Breast epithelium (tissue), 4 donors: ENCODE data around the gene PDXP. TPM values are rescaled to one million over a fixed set of nuclear protein-coding genes. Genes with fewer than 3 reads are reported as not detected.
A peak's percentile ranks its signal among the peaks of the same experiment; 100 is the strongest.

Experiments used
- DNase-seq, 2 donors: peaks; one replicate each; pipeline ENCODE4 v3.0.0-alpha.2; 2019; ENCODE audit warnings: low spot score in 2 of 2
- H3K27ac ChIP-seq, 2 donors: fragments of 200-600 bp; sonication (generic) in 1 of 2; one replicate each; pipeline ENCODE4 v1.5.1; 2016 to 2019; ENCODE audit warnings: mild to moderate bottlenecking in 1 of 2
- H3K27me3 ChIP-seq, 2 donors: fragments of 200-600 bp; sonication (generic) in 1 of 2; one replicate each; pipeline versions ENCODE4 v1.5.1 to v1.6.0; 2017 to 2019; ENCODE audit warnings: control low read depth in 1 of 2, mild to moderate bottlenecking in 1 of 2
- H3K36me3 ChIP-seq: fragments of 200-600 bp; one replicate; pipeline ENCODE4 v1.5.1; 2019
- H3K4me1 ChIP-seq, 2 donors: fragments of 200-600 bp; sonication (generic); one replicate each; pipeline ENCODE4 v1.5.1; 2016 to 2019; ENCODE audit warnings: control low read depth in 1 of 2
- H3K4me3 ChIP-seq, 3 donors: fragments of 200-600 bp; sonication (generic); 1 replicate in 2 of 3; 2 replicates in 1 of 3; pipeline ENCODE4 v1.5.1; 2016 to 2019; ENCODE audit warnings: mild to moderate bottlenecking in 3 of 3, moderate library complexity in 2 of 3
- H3K9me3 ChIP-seq, 2 donors: fragments of 200-600 bp; sonication (generic) in 1 of 2; one replicate each; pipeline ENCODE4 v1.5.1; 2016 to 2019; ENCODE audit warnings: control low read depth in 1 of 2
- POLR2A ChIP-seq: fragments of 450-650 bp; IDR thresholded peaks from one replicate; pipeline ENCODE4 v1.6.1; 2016; ENCODE audit warnings: antibody characterized with exemption, mild to moderate bottlenecking, moderate library complexity
- POLR2AphosphoS5 ChIP-seq, 3 donors: sonication (generic); formaldehyde crosslinking; IDR thresholded peaks; one replicate each; pipeline ENCODE4 v1.6.1; 2017; ENCODE audit warnings: antibody characterized with exemption in 3 of 3
- intact Hi-C: fragments of 100-400 bp; cut with DNase I; formaldehyde crosslinking; loops from one replicate; pipeline ENCODE4 v1.15.1; 2023; ENCODE audit warnings: low total_unique reads
- total RNA-seq, 3 donors: library from RNA; depleted of rRNA; stranded (reverse); fragments of >200 nt; gene quantifications; one replicate each; pipeline ENCODE4 v1.1.0, GENCODE V29; 2016
- TF ChIP-seq, protein P1 (sequence below), 3 donors: fragments of 450-650 bp; IDR thresholded peaks; one replicate each; pipeline ENCODE4 v1.5.1; 2016 to 2017; ENCODE audit warnings: antibody characterized with exemption in 3 of 3, mild to moderate bottlenecking in 3 of 3, moderate library complexity in 3 of 3

PDXP gene
- total RNA-seq, 3 donors from 2014 or later, result 4.2 to 6.9 (median 4.2) TPM

DNA sequence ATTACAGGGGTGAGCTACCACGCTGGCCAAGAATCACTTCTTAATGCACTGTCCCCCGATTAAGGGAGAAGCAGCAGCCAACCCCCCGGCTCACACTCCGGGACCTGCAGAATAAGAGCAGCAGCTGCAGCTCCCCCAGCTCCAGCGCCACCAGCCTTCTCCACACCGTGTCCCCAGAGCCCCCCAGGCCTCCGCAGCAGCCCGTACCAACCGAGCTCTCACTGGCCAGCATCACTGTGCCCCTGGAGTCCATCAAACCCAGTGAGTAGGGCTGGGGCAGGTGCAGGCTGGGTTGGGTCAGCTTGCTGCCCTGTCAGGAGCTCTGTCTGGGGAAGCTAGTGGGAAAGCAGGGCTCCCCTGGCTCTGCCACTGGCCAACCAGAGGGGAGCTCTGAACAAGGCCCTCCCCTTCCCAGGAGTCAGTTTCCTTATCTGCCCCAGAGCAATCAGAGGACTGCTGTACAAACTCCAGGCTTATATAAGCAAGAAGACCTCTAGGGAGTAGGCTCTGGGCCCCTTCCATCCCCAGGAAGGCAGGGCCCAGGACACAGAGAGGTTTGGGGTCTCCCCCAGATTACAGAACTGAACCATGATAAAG is 27.6 kb upstream of the PDXP start:
- H3K4me3 ChIP-seq, result no peak overlapping the region
- no peaks in the 10 kb centered on the region for H3K9me3 ChIP-seq
- H3K27ac ChIP-seq, result peak overlapping the region in 1 of 2 donors; percentile 90
- DNase-seq, result no peak
- TF ChIP-seq, protein P1, sequence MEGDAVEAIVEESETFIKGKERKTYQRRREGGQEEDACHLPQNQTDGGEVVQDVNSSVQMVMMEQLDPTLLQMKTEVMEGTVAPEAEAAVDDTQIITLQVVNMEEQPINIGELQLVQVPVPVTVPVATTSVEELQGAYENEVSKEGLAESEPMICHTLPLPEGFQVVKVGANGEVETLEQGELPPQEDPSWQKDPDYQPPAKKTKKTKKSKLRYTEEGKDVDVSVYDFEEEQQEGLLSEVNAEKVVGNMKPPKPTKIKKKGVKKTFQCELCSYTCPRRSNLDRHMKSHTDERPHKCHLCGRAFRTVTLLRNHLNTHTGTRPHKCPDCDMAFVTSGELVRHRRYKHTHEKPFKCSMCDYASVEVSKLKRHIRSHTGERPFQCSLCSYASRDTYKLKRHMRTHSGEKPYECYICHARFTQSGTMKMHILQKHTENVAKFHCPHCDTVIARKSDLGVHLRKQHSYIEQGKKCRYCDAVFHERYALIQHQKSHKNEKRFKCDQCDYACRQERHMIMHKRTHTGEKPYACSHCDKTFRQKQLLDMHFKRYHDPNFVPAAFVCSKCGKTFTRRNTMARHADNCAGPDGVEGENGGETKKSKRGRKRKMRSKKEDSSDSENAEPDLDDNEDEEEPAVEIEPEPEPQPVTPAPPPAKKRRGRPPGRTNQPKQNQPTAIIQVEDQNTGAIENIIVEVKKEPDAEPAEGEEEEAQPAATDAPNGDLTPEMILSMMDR (IDR thresholded peaks at IDR 0.05), result no peak
- TF ChIP-seq POLR2AphosphoS5 (IDR thresholded peaks at IDR 0.05), result no peak
- no peak for TF ChIP-seq POLR2A
- H3K36me3 ChIP-seq, result no peaks in the 10 kb centered on the region
- intact Hi-C loops, result no loop called here
- peaks cover 24 to 31% of the 10 kb centered on the region in 2 donors for H3K4me1 ChIP-seq
- H3K27me3 ChIP-seq, result no peaks in the 10 kb centered on the region

DNA sequence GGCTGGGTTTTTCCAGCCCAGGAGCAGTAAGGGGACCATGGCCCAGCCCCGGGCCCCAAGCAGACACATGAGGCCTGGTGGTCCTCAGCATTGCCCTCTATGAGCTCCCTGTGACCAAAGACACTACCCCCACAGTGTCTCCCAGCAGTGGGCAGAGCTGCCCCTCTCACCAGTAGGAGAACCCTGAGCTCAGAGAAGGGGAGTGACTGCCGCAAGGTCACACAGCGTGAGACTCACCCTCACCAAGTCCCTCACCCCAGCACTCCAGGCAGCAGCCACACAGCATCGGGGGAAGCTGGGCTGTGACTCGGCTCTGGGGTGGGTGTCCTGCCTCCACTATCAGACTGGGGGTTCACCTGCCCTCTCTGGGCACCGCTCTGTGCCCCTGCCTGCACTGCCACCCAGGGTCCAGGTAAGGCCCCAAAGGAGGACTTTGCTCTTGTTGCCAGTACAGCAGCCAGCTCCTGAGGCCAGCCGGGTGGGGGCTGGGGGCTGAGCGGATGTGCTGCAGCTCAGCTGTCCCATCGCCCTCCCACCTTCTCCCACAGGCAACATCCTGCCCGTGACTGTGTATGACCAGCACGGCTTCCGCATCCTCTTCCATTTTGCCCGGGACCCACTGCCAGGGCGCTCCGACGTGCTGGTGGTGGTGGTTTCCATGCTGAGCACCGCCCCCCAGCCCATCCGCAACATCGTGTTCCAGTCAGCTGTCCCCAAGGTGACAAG is 26.9 kb upstream of the PDXP start:
- intact Hi-C loops, result no loop called here
- H3K4me1 ChIP-seq, result peaks cover 17 to 24% of the 10 kb centered on the region in 2 donors
- H3K27ac ChIP-seq, result peak overlapping the region in 1 of 2 donors; percentile 90
- H3K36me3 ChIP-seq, result no peaks in the 10 kb centered on the region
- H3K9me3 ChIP-seq, result no peaks in the 10 kb centered on the region
- no peak for DNase-seq
- TF ChIP-seq, protein P1 (IDR thresholded peaks at IDR 0.05), result no peak
- TF ChIP-seq POLR2A (no peak), POLR2AphosphoS5 (IDR thresholded peaks at IDR 0.05) (no peak)
- no peaks in the 10 kb centered on the region for H3K27me3 ChIP-seq
- H3K4me3 ChIP-seq, result peak overlapping the region in 1 of 3 donors; percentile 25

DNA sequence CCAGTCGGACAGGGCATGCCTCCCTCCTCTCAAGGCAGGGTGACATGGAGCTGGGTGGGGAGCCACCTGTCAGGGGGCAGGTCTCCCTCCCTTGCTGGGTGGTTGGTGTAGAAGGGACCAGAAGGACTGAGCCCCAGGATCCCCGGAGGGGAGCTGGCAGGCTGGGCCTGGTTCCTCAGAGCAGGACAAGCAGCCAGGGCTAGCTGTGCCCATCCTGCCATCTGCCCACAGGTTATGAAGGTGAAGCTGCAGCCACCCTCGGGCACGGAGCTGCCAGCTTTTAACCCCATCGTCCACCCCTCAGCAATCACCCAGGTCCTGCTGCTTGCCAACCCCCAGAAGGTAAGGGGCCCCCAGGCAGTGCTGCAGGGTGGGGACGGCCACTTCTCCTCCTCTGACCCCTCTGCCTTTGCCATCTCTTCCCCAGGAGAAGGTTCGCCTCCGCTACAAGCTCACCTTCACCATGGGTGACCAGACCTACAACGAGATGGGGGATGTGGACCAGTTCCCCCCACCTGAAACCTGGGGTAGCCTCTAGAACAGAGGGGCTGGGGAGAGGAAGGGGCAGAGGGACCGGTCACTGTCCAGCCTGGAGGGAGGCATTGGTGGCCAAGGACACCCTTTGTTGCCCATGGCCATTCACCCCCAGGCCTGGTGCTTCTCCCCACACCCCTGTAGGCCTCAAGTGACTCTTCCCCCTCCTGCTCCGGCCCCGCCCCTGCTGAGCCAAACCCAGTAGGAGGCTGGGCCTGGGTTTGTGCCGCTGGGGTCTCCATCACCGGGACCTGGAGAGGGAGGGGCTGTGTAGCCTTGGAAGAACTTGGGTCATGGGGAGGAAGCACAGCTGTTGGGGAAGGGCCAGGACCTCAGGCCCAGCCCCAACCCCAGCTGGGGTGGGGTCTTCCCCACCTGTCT is 26.1 kb upstream of the PDXP start:
- H3K9me3 ChIP-seq, result no peaks in the 10 kb centered on the region
- no peaks in the 10 kb centered on the region for H3K27me3 ChIP-seq
- TF ChIP-seq POLR2AphosphoS5 (IDR thresholded peaks at IDR 0.05) (no peak), POLR2A (no peak)
- TF ChIP-seq, protein P1 (IDR thresholded peaks at IDR 0.05), result no peak
- H3K4me1 ChIP-seq, result peaks cover 9 to 20% of the 10 kb centered on the region in 2 donors
- intact Hi-C loops, result no loop called here
- H3K36me3 ChIP-seq, result no peaks in the 10 kb centered on the region
- no peak for DNase-seq
- H3K4me3 ChIP-seq, result peak overlapping the region in 1 of 3 donors; percentile 25
- peak overlapping the region; percentile 64 to 90 for H3K27ac ChIP-seq

DNA sequence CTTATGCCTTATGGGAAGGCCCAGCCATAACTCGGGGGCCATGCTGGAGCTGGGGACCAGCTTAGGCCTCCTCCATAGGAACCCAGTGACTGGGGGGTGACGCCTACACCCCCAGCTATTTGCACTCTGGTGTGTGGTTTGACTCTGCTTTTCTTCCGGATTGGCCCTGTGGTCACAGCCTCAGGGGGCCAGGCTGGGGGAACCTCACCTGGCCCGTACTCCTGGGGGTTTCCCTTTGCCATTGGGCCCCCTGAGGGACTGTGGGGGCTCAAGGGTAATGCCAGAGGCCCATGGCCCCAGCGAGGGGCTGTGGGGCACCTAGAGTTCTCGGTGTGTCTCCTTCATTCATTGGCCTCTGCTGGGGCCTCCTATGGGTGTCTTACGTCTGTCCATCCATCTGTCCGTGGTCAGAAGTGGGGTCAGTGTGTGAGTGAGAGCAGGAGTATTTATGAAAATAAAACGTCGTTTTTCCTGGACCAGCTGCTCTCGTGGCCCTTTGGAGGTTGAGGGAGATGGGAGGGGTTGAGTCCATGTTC is 25.4 kb upstream of the PDXP start:
- Histone ChIP-seq H3K4me3 (peak overlapping the region in 1 of 3 donors; percentile 58), H3K9me3 (no peaks in the 10 kb centered on the region), H3K27ac (peak overlapping the region; percentile 64 to 90), H3K4me1 (peaks cover 7 to 20% of the 10 kb centered on the region in 2 donors), H3K36me3 (no peaks in the 10 kb centered on the region), H3K27me3 (no peaks in the 10 kb centered on the region)
- no peak for TF ChIP-seq POLR2A
- TF ChIP-seq POLR2AphosphoS5 (IDR thresholded peaks at IDR 0.05), result no peak
- TF ChIP-seq, protein P1 (IDR thresholded peaks at IDR 0.05), result no peak
- intact Hi-C loops, result no loop called here
- DNase-seq, result no peak
